HTR-8/SVneo (cell line): Measurements from ENCODE around the gene OSBP2.

Source experiments
- DNase-seq: peaks from one replicate; pipeline ENCODE4 v3.0.0; 2011; ENCODE audit warnings: low spot score, mixed read lengths; ENCODE audit not compliant: insufficient read length
- FAIRE-seq: peaks from 2 replicates; lab custom pipeline; 2011; peaks lifted over from hg19 to GRCh38; lab: Jason Lieb, UNC

OSBP2 gene

DNA sequence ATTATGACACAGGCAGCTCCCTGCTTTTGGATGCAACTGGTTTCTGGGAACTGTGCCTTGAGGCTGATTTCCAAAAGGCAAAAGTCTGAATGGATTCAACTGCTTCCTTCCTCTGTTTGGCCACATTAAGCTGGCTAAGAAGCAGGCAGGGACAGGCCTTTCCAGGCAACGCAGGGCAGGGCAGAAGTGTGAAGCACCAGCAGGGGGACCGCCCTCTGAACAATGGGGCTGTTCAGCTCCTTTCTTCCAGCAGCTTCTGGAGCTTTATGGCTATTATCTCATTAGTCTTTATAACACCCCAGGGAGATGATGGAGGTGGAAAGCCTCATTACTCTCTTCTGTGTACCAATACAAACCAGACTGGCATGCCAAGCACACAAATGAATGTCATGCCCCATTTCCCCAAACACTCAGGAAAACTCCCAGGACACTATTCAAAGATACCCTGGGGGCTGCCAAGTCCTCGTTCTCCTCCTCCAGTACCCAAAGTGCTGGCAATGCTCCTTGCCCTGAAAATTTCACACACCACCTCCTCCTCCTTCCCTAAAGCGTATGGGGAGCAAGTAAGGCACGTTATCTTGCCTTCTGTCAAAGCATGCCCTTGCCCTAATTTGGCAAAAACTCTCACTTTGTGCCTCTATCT is 252.6 kb downstream of the OSBP2 start:
- FAIRE-seq, result no peak
- DNase-seq, result no peak

DNA sequence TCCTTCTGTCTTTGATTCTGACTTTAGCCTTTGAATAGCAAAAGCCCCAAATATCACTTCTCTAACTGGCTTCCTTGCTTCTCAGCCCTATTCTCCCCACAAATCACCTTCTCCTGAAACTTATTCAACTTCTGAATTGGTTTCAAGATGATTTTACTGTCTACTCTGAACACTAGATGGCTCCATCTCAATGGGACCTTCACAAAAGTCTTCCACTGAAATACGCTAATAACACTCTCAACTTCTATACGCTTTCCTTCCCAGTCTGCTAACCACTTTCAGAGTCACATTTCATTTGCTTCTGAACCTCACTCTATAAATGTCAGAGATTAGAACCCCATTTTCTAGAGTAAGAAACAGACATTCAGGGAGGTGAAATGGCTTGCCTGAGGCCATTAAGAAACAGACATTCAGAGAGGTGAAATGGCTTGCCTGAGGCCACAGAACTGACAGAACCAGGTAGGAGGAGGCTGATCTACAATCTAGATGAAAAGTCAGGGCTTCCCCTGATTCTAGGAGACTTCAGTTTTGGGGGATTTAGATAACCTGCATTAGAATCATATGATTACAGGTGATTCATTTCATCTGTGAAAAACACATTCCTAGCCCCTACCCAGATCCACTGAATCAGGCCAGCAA is 253.3 kb downstream of the OSBP2 start:
- DNase-seq (peak; percentile 5), FAIRE-seq (no peak)

GRCh38 chr22:30948930-30949342 is 254.3 kb downstream of the OSBP2 start:
- DNase-seq (no peak), FAIRE-seq (no peak)

DNA sequence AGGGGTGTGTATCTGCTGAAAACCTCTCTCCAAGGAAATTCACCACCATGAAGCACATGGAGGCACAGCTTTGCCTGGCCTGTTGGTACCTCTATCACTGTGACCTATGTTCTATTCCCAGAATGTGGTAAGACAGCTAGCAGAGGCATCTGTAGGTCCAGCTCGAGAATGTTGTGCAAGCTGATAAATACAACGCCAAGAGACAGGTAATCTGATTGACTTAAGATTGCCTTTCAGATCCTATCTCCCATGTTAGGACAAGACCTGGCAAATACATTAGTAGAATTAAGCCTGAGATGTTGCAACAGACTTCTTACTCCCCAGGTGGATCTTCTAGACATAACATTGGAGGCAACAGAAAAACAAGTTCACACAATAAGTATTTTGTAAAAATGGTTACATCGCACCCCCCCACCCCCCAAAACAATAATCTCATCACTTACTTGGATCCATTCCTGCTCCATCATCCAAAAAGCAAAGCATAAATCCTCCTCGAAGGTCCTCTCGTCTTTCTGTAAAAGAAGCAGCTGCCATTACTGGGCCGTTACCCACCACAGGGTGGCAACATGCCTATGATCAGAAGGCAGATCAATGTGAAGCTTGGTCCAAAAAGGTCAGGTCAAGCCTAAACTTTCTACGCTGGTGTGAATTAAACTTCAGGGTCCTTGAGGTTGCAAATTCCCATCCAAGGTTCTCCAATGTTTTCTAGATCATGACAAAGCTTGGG is 255.4 kb downstream of the OSBP2 start:
- FAIRE-seq, result no peak
- no peak for DNase-seq

- no peak for FAIRE-seq
- DNase-seq, result no peak
Observed at GRCh38 chr22:30953206-30953605, 258.5 kb downstream of the OSBP2 start.

DNA sequence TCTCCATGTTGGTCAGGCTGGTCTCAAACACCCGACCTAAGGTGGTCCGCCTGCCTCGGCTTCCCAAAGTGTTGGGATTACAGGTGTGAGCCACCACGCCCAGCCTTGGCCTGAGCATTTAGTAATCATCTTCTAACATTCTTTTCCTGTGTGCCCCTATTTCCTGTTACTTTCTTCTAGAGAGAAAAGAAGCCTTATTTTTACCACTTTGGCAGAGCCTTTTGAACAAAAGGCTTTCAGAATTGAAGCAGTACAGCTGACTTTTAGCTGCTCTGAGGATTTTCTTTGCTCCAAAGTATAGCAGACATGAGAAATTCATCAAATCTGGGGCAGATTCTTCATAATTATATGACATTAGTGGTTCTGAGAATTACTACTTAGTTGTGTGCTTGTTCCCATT is 260.5 kb downstream of the OSBP2 start:
- no peak for DNase-seq
- no peak for FAIRE-seq
